Spleen (tissue), 3 donors: Measurements from ENCODE around the gene ATXN7L1.

Experiments
- POLR2A ChIP-seq, 3 donors: fragments of 450-650 bp; IDR thresholded peaks; one replicate each; pipeline ENCODE4 v1.5.1; 2017; ENCODE audit warnings: antibody characterized with exemption in 3 of 3, mild to moderate bottlenecking in 1 of 3
- POLR2AphosphoS5 ChIP-seq, 3 donors: sonication (generic); formaldehyde crosslinking; IDR thresholded peaks; one replicate each; pipeline ENCODE4 v1.5.1; 2017; ENCODE audit warnings: antibody characterized with exemption in 3 of 3

DNA sequence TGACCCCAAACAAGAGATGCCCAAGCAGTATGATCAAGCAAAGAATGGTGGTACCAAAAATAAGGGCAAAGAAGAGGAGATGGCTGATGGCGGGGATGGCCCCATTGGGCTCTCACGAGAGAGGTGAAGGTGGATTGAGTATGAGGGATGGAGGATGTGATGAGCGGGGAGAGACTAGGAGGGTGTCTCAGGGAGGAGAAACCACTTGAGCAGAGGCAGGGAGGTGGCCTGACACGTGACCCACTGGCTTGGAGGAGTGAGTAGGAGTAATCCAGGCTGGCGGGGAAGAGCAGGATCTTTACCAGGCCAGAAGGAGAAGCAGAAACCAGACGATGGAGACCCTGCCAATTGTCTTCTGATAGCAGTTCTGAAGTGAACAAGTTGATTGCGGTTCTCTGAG, 33.3 kb upstream of the ATXN7L1 start:
- TF ChIP-seq POLR2AphosphoS5 (IDR thresholded peaks at IDR 0.05) = no peak
- TF ChIP-seq POLR2A (IDR thresholded peaks at IDR 0.05) = no peak
